Hematopoietic multipotent progenitor cell treated with erythropoietin and hydrocortisone succinate and interleukin-3 and kit ligand, for 17 days (in vitro differentiated cells): ENCODE data around the gene QKI.
A peak's percentile ranks its signal among the peaks of the same experiment; 100 is the strongest.

ENCODE experiments used
- DNase-seq: peaks from one replicate; pipeline ENCODE4 v3.0.0-alpha.2; 2015; ENCODE audit warnings: low spot score

QKI gene

DNA sequence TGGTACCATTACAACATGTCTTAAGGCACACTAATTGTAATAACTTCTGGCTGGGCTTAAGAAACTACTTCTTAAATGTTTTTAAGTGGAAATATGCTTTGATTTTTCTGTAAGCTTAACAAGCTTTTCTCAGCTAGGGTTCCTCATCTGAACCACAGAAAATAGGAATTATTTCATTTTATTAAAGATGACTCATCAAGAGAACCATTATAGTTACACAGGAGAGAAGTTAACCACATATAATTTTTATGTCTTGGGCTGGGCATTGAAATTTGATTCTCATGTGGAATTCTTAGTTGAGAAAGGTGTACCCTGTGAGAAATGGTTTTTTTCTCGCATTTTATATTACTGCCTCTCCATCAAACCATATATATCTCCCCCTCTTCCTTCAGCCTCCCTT lies 75.1 kb downstream of the QKI start:
- no peak for DNase-seq

DNA sequence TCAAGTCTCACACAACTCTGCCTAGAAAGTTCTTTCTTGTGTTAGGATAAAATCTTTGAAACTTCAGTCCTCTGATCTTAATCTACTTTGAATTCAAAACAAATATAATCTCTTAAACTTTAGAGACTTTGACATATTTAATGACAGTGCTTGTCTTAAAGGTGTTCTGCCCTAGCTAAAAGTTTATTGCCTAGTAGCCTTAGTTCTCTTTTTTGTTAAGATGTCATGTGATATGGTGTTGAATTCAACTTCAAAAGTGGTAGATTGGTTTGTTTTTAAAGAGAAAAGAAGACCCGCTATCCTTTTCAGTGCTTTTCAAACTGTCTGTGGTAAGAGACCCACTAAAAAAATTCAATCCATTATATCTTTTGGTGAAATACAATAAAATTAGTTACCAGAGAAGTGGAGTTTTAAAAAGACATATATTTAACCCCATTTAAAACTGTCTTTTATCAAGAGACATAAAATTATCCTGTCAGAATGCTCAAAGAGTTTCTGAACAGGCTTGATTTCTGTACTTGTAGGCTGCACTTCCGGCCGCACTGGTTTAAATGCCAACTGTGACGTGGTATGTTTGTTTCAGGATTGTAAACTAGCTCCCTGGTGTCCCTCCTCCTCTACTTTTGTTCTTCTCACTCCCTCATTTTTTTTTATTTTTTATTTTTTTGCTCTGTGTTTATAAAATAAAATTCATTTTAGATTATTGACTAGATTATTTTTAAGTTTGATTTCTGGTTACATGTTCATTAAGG lies 76.5 kb downstream of the QKI start:
- no peak for DNase-seq

DNA sequence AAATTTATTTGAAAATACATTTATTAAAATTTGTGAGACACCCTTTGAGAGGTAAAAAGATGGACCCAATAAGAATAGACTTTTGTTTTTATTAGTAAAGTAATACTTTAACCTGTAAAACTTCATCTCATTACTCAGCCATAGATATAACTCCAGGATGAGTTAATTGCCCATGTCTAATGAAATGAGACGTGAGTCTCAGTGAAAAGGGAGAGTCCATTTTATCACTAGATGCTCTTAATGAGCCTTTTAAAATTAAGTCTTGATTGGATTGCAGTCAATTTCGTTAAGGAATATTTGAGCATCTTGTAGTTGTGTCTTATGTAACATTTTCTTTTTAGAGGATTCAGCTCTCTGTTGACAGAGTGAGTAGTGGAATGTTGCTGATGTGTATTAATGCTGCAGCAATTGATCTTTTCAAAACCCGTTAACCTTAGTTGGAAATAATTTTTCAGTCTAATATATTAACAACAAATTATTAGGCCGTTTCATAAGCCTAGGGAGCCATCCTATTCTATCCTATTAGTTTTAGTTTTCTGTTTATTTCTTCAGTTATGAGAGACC lies 77.3 kb downstream of the QKI start:
- no peak for DNase-seq

DNA sequence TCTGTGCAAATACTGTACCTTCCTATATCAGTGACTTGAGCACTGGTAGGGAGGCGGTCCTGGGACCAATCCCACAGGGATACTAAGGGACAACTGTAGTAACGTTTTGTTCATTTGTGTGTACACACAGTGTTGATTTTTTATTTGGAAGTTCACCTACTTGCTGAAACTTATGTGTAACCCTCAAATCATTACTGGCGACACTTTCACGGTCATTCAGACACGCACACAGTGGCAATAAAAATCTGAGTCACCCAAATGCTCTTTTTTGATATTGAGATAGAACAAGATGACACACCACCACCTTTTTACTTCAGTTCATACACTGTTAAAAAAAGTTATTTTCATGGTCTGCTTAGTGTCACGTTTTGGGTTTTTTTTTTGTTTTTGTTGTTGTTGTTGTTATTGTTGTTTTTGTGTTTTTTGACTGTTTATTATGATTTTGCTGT lies 79.8 kb downstream of the QKI start:
- no peak for DNase-seq

DNA sequence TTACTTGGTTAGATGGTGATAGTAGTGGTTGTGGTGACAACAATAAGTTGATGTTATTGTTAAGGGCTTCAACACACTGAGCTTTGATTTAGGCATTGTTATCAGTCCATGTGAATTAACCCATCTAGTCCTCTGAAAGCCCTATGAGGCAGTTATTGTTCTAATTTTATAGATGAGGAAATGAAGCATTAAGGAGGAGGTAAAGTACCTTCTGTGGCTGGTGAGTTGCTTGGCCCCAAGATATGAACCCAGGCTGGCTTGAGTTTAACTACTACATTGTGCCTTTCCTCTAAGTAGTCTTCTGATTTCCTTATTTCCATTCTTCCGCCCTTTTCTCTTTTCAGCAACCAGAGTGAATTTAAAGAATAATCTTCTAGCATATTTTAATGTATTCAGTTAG lies 81.7 kb downstream of the QKI start:
- no peak for DNase-seq

DNA sequence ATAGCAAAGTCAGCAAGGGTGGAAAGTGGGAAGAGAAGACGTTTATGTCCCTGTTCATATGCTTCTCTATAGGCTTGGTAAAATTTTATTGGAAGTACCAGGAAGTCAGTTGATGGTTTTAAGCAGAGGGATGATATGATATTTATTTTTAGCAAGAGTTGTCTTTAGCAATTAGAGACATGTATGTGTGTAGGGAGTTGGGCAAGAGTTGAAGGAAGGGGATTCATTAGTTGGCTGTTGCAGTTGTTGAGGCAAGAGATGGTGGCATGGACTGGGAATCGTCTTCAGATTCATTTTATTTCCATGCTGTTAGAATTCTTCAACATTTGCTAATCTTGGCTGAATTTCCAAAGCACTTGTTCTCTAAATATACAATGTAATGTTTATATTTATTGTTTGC lies 85.6 kb downstream of the QKI start:
- DNase-seq: no peak

GRCh38 chr6:163501026-163501425 lies 86.5 kb downstream of the QKI start:
- DNase-seq: no peak

DNA sequence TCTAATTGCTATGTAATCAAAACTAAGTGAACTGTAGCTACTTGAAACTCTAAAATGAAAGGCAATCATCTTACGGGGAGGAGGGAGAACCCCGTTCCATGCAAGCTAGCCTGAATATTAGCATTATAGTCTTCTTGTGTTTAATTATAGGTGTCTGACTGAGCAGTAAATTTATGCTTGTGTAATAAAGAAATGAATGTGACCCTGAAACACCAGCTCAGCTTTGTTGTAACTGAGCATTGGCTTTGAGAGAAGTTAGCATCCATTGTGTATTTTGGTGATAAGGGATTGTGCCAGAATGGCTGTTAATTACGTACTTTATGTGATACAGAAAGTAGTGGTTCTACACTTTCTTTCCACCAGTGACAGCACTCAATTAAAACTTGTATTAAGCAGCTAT lies 86.9 kb downstream of the QKI start:
- DNase-seq: no peak

- no peak for DNase-seq
Observed at GRCh38 chr6:163504984-163505640, 90.6 kb downstream of the QKI start.

GRCh38 chr6:163507965-163508364 lies 93.4 kb downstream of the QKI start:
- no peak for DNase-seq

DNA sequence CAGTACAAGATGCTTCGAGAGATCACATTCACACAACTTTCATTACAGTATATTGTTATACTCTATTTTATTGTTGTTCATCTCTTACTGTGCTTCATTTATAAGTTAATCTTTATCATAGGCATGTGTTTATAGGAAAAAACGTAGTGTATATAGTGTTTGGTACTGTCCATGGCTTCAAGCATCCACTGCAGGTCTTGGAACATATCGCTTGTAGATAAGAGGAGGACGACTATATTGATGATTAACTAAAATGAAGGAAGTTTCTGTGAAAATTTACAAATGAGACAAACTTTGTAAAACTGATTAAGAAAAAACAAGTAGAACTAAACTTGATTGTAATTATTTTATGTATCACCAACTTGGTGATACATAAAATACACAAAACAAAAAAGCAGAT lies 98.5 kb downstream of the QKI start:
- DNase-seq: no peak

- peak; percentile 12 for DNase-seq
Observed at GRCh38 chr6:163513570-163514166, 99.2 kb downstream of the QKI start.

- no peak for DNase-seq
Observed at GRCh38 chr6:163516908-163517307, 102.4 kb downstream of the QKI start.

GRCh38 chr6:163520956-163521355 lies 106.4 kb downstream of the QKI start:
- no peak for DNase-seq

DNA sequence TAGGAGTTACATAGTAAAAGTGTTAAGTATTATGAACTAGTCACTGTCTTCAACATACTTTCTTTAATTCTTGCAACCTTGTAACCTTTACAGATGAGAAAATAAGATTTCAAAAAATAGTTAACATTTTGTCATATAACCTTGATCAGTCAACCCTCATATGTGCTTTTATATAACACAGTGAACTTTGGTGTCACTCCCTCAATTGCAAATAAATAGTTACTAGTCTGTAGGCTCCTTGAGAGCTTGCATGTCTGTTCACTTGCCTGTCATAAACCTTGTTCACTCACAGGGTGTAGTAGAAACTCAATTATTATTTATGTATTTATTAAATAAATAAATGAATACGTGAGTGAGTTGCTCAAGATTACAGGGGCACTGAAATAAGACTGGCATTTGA lies 107.5 kb downstream of the QKI start:
- no peak for DNase-seq

DNA sequence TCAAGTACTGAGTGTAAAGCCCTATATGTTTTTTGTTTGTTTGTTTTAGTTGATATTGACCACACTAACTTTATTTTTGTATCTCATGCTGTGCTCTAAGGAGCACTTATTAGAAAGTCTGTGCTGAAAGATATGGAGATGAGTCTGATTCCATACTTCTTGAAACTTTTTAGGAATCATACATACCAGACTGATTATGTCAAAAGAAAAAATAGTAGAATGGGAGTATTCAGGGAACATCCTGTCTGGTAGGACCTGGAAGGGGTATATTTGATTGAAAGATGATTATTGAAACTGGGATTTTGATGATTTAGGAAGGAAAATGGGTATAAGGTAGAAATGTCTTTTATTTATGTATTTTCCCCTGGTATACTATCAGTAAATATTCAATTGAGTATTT lies 111.4 kb downstream of the QKI start:
- no peak for DNase-seq

GRCh38 chr6:163526346-163526745 lies 111.8 kb downstream of the QKI start:
- DNase-seq: no peak

DNA sequence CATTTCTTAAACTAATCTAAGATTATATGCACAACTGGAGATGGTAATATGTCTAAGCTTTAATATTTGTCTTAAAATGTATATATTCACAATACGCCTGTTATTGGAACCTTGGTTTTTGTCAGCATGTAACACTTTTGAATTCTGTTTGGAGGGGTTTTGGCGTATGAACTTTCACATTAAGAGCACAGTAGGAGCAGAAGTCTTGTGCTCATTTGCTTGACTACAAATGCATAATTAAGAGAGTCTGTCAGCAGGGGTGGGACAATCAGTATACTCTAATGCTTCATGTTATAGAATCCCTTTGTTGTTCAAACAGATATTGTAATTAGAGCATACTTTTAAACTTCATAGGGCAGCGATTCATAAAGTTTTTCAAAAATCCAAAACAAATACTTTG lies 112.8 kb downstream of the QKI start:
- DNase-seq: no peak

DNA sequence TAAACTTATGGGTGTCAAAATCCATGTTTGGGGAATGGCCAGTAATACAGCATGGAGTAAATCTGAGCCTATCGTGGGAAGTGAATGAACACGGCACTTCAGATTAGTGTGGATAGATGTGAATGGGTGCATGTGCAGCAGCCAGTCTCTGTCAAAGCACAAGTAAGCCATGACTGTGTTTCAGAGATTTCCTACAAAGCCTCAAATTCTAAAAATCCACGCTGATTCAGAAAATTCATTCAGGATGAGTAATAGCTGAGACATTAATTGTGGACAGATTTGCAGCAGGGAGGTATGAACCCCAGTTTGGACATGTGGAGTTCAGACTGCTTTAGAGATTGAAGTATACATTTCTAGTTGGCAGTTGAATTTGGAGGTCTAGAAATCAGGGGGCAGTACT lies 115.1 kb downstream of the QKI start:
- DNase-seq: no peak

DNA sequence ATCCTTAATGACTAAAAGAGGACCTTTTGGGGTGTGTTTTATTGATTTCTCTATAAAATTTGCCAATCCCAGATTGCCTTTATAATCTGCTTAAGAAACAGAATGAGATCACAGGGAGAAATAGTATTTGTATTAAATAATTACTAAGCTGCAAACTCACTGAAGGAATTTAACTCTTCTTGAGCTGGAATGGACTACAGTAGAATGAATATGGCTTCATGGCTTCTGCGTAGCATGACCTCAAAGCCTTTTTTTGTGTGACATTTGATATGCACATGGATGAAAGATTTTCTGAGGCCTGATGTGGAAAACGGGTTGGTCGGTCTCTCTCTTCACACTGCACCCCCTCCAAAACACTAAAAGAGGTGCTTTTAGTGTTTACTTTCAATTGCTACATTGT lies 115.9 kb downstream of the QKI start:
- DNase-seq: no peak

- no peak for DNase-seq
Observed at GRCh38 chr6:163531122-163531521, 116.6 kb downstream of the QKI start.

- no peak for DNase-seq
Observed at GRCh38 chr6:163532526-163533078, 118.1 kb downstream of the QKI start.

DNA sequence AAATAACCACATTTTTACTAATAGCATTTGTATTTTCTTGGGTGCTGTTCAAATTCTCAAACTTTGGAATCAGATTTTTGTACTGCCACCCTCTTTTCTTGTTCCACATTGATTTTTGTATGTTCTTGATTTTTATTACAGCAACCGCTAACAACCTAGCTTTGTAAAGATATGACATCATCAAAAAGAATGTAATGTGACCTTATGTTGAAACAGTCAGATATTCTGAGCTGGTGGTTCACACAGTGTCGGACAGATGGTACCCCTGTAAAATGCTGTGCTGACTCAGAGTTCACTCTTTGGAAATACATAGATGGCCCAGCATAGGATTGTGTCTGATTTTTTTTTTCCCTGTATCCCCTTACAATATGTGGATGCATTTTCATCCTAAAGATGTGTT lies 118.9 kb downstream of the QKI start:
- DNase-seq: no peak
